H9 (cell line): Measurements from ENCODE around the gene C2CD2. TPM values are rescaled to one million over a fixed set of nuclear protein-coding genes. Genes with fewer than 3 reads are reported as not detected.

ENCODE experiments used
- DNase-seq: peaks from one replicate; pipeline ENCODE4 v3.0.0-alpha.2; 2017
- H2AFZ ChIP-seq: one replicate; pipeline ENCODE4 v1.6.1; 2013; ENCODE audit warnings: mild to moderate bottlenecking, low read length, control low read depth, moderate library complexity
- H2AK5ac ChIP-seq: 2 replicates; pipeline ENCODE4 v1.6.1; 2013; ENCODE audit warnings: low read length, control low read depth, mixed read lengths; ENCODE audit not compliant: insufficient read length
- H2BK120ac ChIP-seq: one replicate; pipeline ENCODE4 v1.6.1; 2013; ENCODE audit warnings: low read depth, mild to moderate bottlenecking, low read length, control low read depth, inconsistent platforms; ENCODE audit not compliant: poor library complexity, severe bottlenecking
- H2BK12ac ChIP-seq: 2 replicates; pipeline ENCODE4 v1.6.1; 2013; ENCODE audit warnings: low read length, control low read depth, mixed read lengths, low read depth; ENCODE audit not compliant: insufficient read length
- H2BK15ac ChIP-seq: 2 replicates; pipeline ENCODE4 v1.6.1; 2013; ENCODE audit warnings: low read depth, low read length, control low read depth
- H2BK20ac ChIP-seq: one replicate; pipeline ENCODE4 v1.6.1; 2013; ENCODE audit warnings: low read depth, mild to moderate bottlenecking, low read length, control low read depth, inconsistent platforms; ENCODE audit not compliant: poor library complexity, severe bottlenecking
- H2BK5ac ChIP-seq: 2 replicates; pipeline ENCODE4 v1.6.1; 2013; ENCODE audit warnings: low read length, control low read depth, mixed read lengths; ENCODE audit not compliant: insufficient read length
- H3K14ac ChIP-seq: 2 replicates; pipeline ENCODE4 v1.6.1; 2013; ENCODE audit warnings: low read length, control low read depth; ENCODE audit not compliant: insufficient read depth
- H3K18ac ChIP-seq: 2 replicates; pipeline ENCODE4 v1.6.1; 2013; ENCODE audit warnings: low read depth, mild to moderate bottlenecking, mixed read lengths, low read length, control low read depth; ENCODE audit not compliant: insufficient read length
- H3K23ac ChIP-seq: 2 replicates; pipeline ENCODE4 v1.6.1; 2013; ENCODE audit warnings: low read length, control low read depth, mixed read lengths, low read depth; ENCODE audit not compliant: insufficient read length
- H3K23me2 ChIP-seq: 2 replicates; pipeline ENCODE4 v1.6.1; 2013; ENCODE audit warnings: low read depth, mild to moderate bottlenecking, mixed read lengths, low read length, control low read depth; ENCODE audit not compliant: insufficient read length, poor library complexity, severe bottlenecking
- H3K27ac ChIP-seq: 2 replicates; pipeline ENCODE4 v1.5.1; 2013; ENCODE audit warnings: low read length, control low read depth, mixed read lengths, low read depth; ENCODE audit not compliant: insufficient read length
- H3K27me3 ChIP-seq: 2 replicates; pipeline ENCODE4 v1.6.1; 2013; ENCODE audit warnings: low read length, control low read depth, inconsistent platforms; ENCODE audit not compliant: insufficient read depth
- H3K4ac ChIP-seq: 2 replicates; pipeline ENCODE4 v1.6.1; 2013; ENCODE audit warnings: low read depth, mild to moderate bottlenecking, control low read depth, inconsistent platforms, low read length, moderate library complexity
- H3K4me1 ChIP-seq: 2 replicates; pipeline ENCODE4 v1.6.1; 2013; ENCODE audit warnings: low read length, control low read depth, inconsistent platforms; ENCODE audit not compliant: insufficient read depth
- H3K4me2 ChIP-seq: 2 replicates; pipeline ENCODE4 v1.6.1; 2013; ENCODE audit warnings: low read length, control low read depth, mixed read lengths; ENCODE audit not compliant: insufficient read length, insufficient read depth
- H3K56ac ChIP-seq: 2 replicates; pipeline ENCODE4 v1.6.1; 2013; ENCODE audit warnings: low read depth, mild to moderate bottlenecking, mixed read lengths, low read length, control low read depth; ENCODE audit not compliant: insufficient read length
- H3K79me1 ChIP-seq: 2 replicates; pipeline ENCODE4 v1.6.1; 2013; ENCODE audit warnings: low read depth, mild to moderate bottlenecking, moderate library complexity, low read length, control low read depth, inconsistent platforms; ENCODE audit not compliant: insufficient read depth, poor library complexity, severe bottlenecking
- H3K79me2 ChIP-seq: 2 replicates; pipeline ENCODE4 v1.6.1; 2013; ENCODE audit warnings: low read length, control low read depth, inconsistent platforms; ENCODE audit not compliant: insufficient read depth
- H3K9ac ChIP-seq: 2 replicates; pipeline ENCODE4 v1.6.1; 2013; ENCODE audit warnings: low read length, control low read depth, mixed read lengths; ENCODE audit not compliant: insufficient read length; ENCODE audit errors: extremely low read depth
- H3K9me3 ChIP-seq: one replicate; pipeline ENCODE4 v1.6.1; 2013; ENCODE audit warnings: low read depth, low read length, inconsistent platforms; ENCODE audit not compliant: control insufficient read depth
- H3T11ph ChIP-seq: one replicate; pipeline ENCODE4 v1.6.1; 2013; ENCODE audit warnings: mild to moderate bottlenecking, low read length, control low read depth, inconsistent platforms
- H4K20me1 ChIP-seq: one replicate; pipeline ENCODE4 v1.6.1; 2013; ENCODE audit not compliant: control insufficient read depth, insufficient read length, insufficient read depth
- H4K5ac ChIP-seq: 2 replicates; pipeline ENCODE4 v1.6.1; 2013; ENCODE audit warnings: low read depth, mild to moderate bottlenecking, mixed read lengths, low read length, control low read depth; ENCODE audit not compliant: insufficient read length
- H4K8ac ChIP-seq: replicated peaks from 2 replicates; pipeline ENCODE4 v1.6.1; 2013; ENCODE audit warnings: low read length, control low read depth, mixed read lengths, low read depth; ENCODE audit not compliant: insufficient read length
- H4K91ac ChIP-seq: 2 replicates; pipeline ENCODE4 v1.6.1; 2013; ENCODE audit warnings: low read depth, mild to moderate bottlenecking, moderate library complexity, mixed read lengths, low read length, control low read depth; ENCODE audit not compliant: insufficient read length
- H3K27ac Mint-ChIP-seq, 3 experiments: 2 replicates in 2 of 3; 3 replicates in 1 of 3; pipeline ENCODE4 v1.8.0; 2020 to 2021; ENCODE audit warnings: mixed read lengths in 3 of 3, mild to moderate bottlenecking in 1 of 3, moderate library complexity in 1 of 3
- H3K27me3 Mint-ChIP-seq: 2 replicates; pipeline ENCODE4 v1.8.0; 2021; ENCODE audit warnings: low read depth, mild to moderate bottlenecking, moderate library complexity, mixed read lengths
- H3K36me3 Mint-ChIP-seq, 3 experiments: 2 replicates in 2 of 3; 3 replicates in 1 of 3; pipeline ENCODE4 v1.8.0; 2020 to 2021; ENCODE audit warnings: low read depth in 3 of 3, mixed read lengths in 3 of 3; ENCODE audit not compliant: insufficient read depth in 1 of 3
- H3K4me1 Mint-ChIP-seq, 2 experiments: 2 replicates each; pipeline ENCODE4 v1.8.0; 2020; ENCODE audit warnings: mixed read lengths in 2 of 2
- H3K4me3 Mint-ChIP-seq, 2 experiments: 2 replicates in 1 of 2; 3 replicates in 1 of 2; pipeline ENCODE4 v1.8.0; 2020 to 2021; ENCODE audit warnings: mild to moderate bottlenecking in 2 of 2, mixed read lengths in 2 of 2, moderate library complexity in 1 of 2
- H3K9me3 Mint-ChIP-seq, 2 experiments: 2 replicates in 1 of 2; 3 replicates in 1 of 2; pipeline ENCODE4 v1.8.0; 2020; ENCODE audit warnings: mild to moderate bottlenecking in 2 of 2, mixed read lengths in 2 of 2, moderate library complexity in 1 of 2
- WGBS: extraction: QIAGEN DNeasy Blood & Tissue Kit; methylation state at CpG from one replicate; pipeline ENCODE4 v1.1.7; 2013; ENCODE audit warnings: missing lambda C conversion rate, low lambda C conversion rate, mixed read lengths; ENCODE audit not compliant: insufficient read length; ENCODE audit errors: extremely low coverage; 5-methylcytosine and 5-hydroxymethylcytosine counted together
- total RNA-seq: library from RNA; stranded (reverse); gene quantifications from 2 replicates; pipeline ENCODE4 v1.2.1, GENCODE V29; 2021
- TF ChIP-seq, protein P1 (sequence below): fragments of 200-600 bp; sonication (generic); conservative IDR thresholded peaks from 3 replicates; pipeline ENCODE4 v1.8.0; 2021; ENCODE audit warnings: antibody characterized with exemption, mild to moderate bottlenecking

Gene C2CD2
- total RNA-seq, 1 experiment from 2014 or later = 14.6 TPM

DNA sequence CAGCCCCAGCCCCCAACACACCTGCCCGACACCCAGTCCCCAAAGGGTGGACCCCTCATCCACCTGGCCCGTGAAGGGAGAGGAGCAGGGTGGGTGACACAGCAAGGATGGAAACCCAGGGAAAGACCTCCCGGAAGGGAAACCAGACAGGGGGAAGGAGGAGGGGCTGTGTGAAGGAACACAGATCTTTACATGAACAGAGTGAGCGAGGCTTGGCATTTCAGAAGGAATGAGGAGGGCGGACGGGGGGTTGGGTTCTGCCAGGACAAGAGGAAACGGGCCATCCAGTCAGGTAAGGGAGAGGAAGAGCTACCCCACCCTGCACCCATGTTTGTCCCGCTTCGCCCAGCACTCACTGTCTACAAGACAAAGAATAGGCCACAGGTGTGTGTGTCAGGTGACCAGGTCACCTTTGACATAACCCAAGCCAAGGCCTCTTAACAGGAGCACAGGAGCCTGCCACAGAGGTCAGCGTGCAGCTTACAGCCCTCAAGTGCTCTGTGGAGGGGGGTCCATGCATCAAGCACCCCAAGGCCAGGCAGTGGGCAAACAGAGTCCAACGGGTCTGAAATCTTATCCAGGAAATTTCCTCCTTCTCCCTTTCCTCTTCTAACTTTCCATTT is 56.7 kb downstream of the C2CD2 start:
- no peak for DNase-seq
- H3K27ac ChIP-seq = no peak overlapping the region
- H2BK120ac ChIP-seq = no peak overlapping the region
- Mint-ChIP-seq H3K9me3 (no peaks in the 10 kb centered on the region), H3K4me3 (peak overlapping the region in 1 of 2 experiments; percentile 57; a peak in 1 of 5 replicates), H3K27ac (no peak overlapping the region; a peak in 1 of 7 replicates), H3K27me3 (no peaks in the 10 kb centered on the region), H3K36me3 (peaks cover 0 to 14% (median 13%) of the 10 kb centered on the region in 3 experiments; a peak in 5 of 7 replicates), H3K4me1 (peaks cover 40 to 41% of the 10 kb centered on the region in 2 experiments)
- H3K56ac ChIP-seq = no peak overlapping the region
- no peak overlapping the region for H3K14ac ChIP-seq
- H3K4ac ChIP-seq = no peak overlapping the region
- no peaks in the 10 kb centered on the region for H3K9me3 ChIP-seq
- no peaks in the 10 kb centered on the region for H3K27me3 ChIP-seq
- no CpG with 5 or more reads among the region's 11 CpGs for WGBS
- no peak overlapping the region for H3K9ac ChIP-seq
- no peak overlapping the region for H3K18ac ChIP-seq
- no peaks in the 10 kb centered on the region for H3K79me1 ChIP-seq
- peaks cover 6% of the 10 kb centered on the region for H3K4me1 ChIP-seq
- no peak overlapping the region for H4K8ac ChIP-seq
- H2BK15ac ChIP-seq = no peak overlapping the region
- no peak overlapping the region for H3K23ac ChIP-seq
- TF ChIP-seq, protein P1, sequence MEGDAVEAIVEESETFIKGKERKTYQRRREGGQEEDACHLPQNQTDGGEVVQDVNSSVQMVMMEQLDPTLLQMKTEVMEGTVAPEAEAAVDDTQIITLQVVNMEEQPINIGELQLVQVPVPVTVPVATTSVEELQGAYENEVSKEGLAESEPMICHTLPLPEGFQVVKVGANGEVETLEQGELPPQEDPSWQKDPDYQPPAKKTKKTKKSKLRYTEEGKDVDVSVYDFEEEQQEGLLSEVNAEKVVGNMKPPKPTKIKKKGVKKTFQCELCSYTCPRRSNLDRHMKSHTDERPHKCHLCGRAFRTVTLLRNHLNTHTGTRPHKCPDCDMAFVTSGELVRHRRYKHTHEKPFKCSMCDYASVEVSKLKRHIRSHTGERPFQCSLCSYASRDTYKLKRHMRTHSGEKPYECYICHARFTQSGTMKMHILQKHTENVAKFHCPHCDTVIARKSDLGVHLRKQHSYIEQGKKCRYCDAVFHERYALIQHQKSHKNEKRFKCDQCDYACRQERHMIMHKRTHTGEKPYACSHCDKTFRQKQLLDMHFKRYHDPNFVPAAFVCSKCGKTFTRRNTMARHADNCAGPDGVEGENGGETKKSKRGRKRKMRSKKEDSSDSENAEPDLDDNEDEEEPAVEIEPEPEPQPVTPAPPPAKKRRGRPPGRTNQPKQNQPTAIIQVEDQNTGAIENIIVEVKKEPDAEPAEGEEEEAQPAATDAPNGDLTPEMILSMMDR = no peak
- H2BK12ac ChIP-seq = no peak overlapping the region
- H4K20me1 ChIP-seq = no peaks in the 10 kb centered on the region
- no peak overlapping the region for H2AFZ ChIP-seq
- H2BK5ac ChIP-seq = no peak overlapping the region
- no peak overlapping the region for H3T11ph ChIP-seq
- no peak overlapping the region for H2AK5ac ChIP-seq
- H3K4me2 ChIP-seq = no peak overlapping the region
- H3K23me2 ChIP-seq = no peaks in the 10 kb centered on the region
- no peak overlapping the region for H4K5ac ChIP-seq
- H4K91ac ChIP-seq = no peak overlapping the region
- H2BK20ac ChIP-seq = no peak overlapping the region
- H3K79me2 ChIP-seq = no peaks in the 10 kb centered on the region
